Spleen (tissue), 11 donors: ENCODE measurements around the gene NEDD9. TPM values are rescaled to one million over a fixed set of nuclear protein-coding genes. Genes with fewer than 3 reads are reported as not detected.

Experiments
- DNase-seq: peaks from one replicate; pipeline ENCODE4 v3.0.0-alpha.2; 2020
- H3K27ac ChIP-seq, 8 donors: fragments of 200-600 bp; sonication (generic) in 7 of 8; 1 replicate in 4 of 8; 2 replicates in 4 of 8; pipeline versions ENCODE4 v1.5.0 to v1.8.0; 2016 to 2021; ENCODE audit warnings: inconsistent platforms in 4 of 8, mild to moderate bottlenecking in 4 of 8, moderate library complexity in 1 of 8
- H3K27me3 ChIP-seq, 7 donors: fragments of 200-600 bp; sonication (generic) in 6 of 7; replicated peaks in 1 of 7; 1 replicate in 4 of 7; 2 replicates in 3 of 7; pipeline versions ENCODE4 v1.5.0 to v1.8.0; 2016 to 2021; ENCODE audit warnings: inconsistent platforms in 3 of 7, mild to moderate bottlenecking in 1 of 7
- H3K36me3 ChIP-seq, 6 donors: fragments of 200-600 bp; sonication (generic) in 5 of 6; 1 replicate in 4 of 6; 2 replicates in 2 of 6; pipeline versions ENCODE4 v1.5.0 to v1.8.0; 2016 to 2021; ENCODE audit warnings: inconsistent platforms in 2 of 6
- H3K4me1 ChIP-seq, 6 donors: fragments of 200-600 bp; sonication (generic) in 5 of 6; 1 replicate in 3 of 6; 2 replicates in 3 of 6; pipeline versions ENCODE4 v1.5.0 to v1.8.0; 2016 to 2021; ENCODE audit warnings: inconsistent platforms in 3 of 6
- H3K4me3 ChIP-seq, 8 donors: fragments of 200-600 bp; sonication (generic) in 7 of 8; 1 replicate in 4 of 8; 2 replicates in 4 of 8; pipeline versions ENCODE4 v1.5.0 to v1.8.0; 2016 to 2021; ENCODE audit warnings: inconsistent platforms in 4 of 8, mild to moderate bottlenecking in 4 of 8, moderate library complexity in 2 of 8
- H3K9me3 ChIP-seq, 8 donors: fragments of 200-600 bp; sonication (generic) in 7 of 8; 1 replicate in 4 of 8; 2 replicates in 4 of 8; pipeline versions ENCODE4 v1.5.0 to v1.8.0; 2016 to 2021; ENCODE audit warnings: inconsistent platforms in 4 of 8
- POLR2A ChIP-seq, 3 donors: fragments of 450-650 bp; IDR thresholded peaks; one replicate each; pipeline ENCODE4 v1.5.1; 2017; ENCODE audit warnings: antibody characterized with exemption in 3 of 3, mild to moderate bottlenecking in 1 of 3
- POLR2AphosphoS5 ChIP-seq, 3 donors: sonication (generic); formaldehyde crosslinking; IDR thresholded peaks; one replicate each; pipeline ENCODE4 v1.5.1; 2017; ENCODE audit warnings: antibody characterized with exemption in 3 of 3
- WGBS, 5 donors: extraction: QIAGEN DNeasy Blood & Tissue Kit in 3 of 5; methylation state at CpG; one replicate each; pipeline versions ENCODE4 v1.1.5 to v1.1.7; 2013 to 2018; 5-methylcytosine and 5-hydroxymethylcytosine counted together
- intact Hi-C: fragments of 100-400 bp; cut with DNase I; formaldehyde crosslinking; loops from one replicate; pipeline ENCODE4 v1.15.0; 2023; ENCODE audit warnings: low total_unique reads
- polyA plus RNA-seq, 3 donors: library from polyadenylated mRNA; stranded (reverse); fragments of 200-250 nt; gene quantifications; one replicate each; pipeline ENCODE4 v1.2.1, GENCODE V29; 2013
- total RNA-seq, 7 donors: library from RNA; depleted of rRNA in 3 of 7; stranded (reverse); fragments of >200 nt in 3 of 7; fragmentation: NEBNext Ultra II Directional in 4 of 7; extraction: Animal tissue kit (Norgen Biotek cat#: 25700) in 4 of 7; gene quantifications; one replicate each; pipeline versions ENCODE4 v1.1.0 to v1.2.1, GENCODE V29; 2016 to 2021
- TF ChIP-seq, protein P1 (sequence below), 11 experiments: fragments of 200-600 bp in 7 of 11; fragments of 450-650 bp in 4 of 11; sonication (generic) in 4 of 11; IDR thresholded peaks in 8 of 11; conservative IDR thresholded peaks in 3 of 11; 1 replicate in 7 of 11; 2 replicates in 4 of 11; pipeline versions ENCODE4 v1.4.0 to v1.8.0; 2016 to 2021; ENCODE audit warnings: antibody characterized with exemption in 11 of 11, inconsistent platforms in 4 of 11, mild to moderate bottlenecking in 1 of 11
- donor health status: healthy with polysubstance abuse.
- donor health status: DM: no; HTN: no; CAD: no; lungs with moderate emphysema.
- donor health status: DM: no; HTN: no; CAD: no.
- donor health status: Bipolar disorder and iron deficiency.
- donor health status: healthy.
- donor health status: DM: no; HTN: no; CAD: no.
- donor health status: DM: yes; HTN: yes; CAD: no.

Gene NEDD9
- total and polyA plus RNA-seq, 10 donors = 16.1 to 208 (median 115) TPM

DNA sequence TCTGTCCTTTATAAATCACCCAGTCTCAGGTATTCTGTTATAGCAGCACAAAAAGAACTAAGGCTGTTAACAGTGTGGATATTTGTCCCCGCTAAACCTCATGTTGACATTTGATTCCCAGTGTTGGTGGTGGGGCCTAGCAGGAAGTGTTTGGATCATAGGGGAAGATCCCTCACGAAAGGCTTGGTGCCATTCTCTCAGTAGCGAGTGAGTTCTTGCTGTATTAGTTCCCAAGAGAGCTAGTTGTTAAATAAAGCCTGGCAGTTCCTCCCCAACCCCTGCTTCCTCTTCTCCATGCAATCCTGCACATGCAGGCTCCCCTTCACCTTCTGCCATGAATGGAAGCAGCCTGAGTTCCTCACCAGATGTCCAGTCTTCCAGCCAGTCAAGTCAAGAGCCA is 91.2 kb downstream of the NEDD9 start:
- no peaks in the 10 kb centered on the region for H3K27me3 ChIP-seq
- peaks cover 0 to 2% (median 0%) of the 10 kb centered on the region in 6 donors for H3K36me3 ChIP-seq
- intact Hi-C loops = loop anchor here (10.0 kb wide), 1 partner anchor 434 kb away; no protein-coding TSS in a partner anchor
- H3K9me3 ChIP-seq = no peaks in the 10 kb centered on the region
- no peak for DNase-seq
- H3K27ac ChIP-seq = no peak overlapping the region
- WGBS, 5 donors = 70 to 96% (median 76%) methylated on average over 2 to 3 of the region's 3 CpGs
- no peak for TF ChIP-seq POLR2A (IDR thresholded peaks at IDR 0.05)
- TF ChIP-seq, protein P1, sequence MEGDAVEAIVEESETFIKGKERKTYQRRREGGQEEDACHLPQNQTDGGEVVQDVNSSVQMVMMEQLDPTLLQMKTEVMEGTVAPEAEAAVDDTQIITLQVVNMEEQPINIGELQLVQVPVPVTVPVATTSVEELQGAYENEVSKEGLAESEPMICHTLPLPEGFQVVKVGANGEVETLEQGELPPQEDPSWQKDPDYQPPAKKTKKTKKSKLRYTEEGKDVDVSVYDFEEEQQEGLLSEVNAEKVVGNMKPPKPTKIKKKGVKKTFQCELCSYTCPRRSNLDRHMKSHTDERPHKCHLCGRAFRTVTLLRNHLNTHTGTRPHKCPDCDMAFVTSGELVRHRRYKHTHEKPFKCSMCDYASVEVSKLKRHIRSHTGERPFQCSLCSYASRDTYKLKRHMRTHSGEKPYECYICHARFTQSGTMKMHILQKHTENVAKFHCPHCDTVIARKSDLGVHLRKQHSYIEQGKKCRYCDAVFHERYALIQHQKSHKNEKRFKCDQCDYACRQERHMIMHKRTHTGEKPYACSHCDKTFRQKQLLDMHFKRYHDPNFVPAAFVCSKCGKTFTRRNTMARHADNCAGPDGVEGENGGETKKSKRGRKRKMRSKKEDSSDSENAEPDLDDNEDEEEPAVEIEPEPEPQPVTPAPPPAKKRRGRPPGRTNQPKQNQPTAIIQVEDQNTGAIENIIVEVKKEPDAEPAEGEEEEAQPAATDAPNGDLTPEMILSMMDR (IDR thresholded peaks at IDR 0.05 in 8 of 11, conservative IDR thresholded peaks at IDR 0.05 in 3 of 11) = no peak
- no peak for TF ChIP-seq POLR2AphosphoS5 (IDR thresholded peaks at IDR 0.05)
- H3K4me3 ChIP-seq = no peak overlapping the region
- H3K4me1 ChIP-seq = peaks cover 0 to 24% (median 5%) of the 10 kb centered on the region in 6 donors

DNA sequence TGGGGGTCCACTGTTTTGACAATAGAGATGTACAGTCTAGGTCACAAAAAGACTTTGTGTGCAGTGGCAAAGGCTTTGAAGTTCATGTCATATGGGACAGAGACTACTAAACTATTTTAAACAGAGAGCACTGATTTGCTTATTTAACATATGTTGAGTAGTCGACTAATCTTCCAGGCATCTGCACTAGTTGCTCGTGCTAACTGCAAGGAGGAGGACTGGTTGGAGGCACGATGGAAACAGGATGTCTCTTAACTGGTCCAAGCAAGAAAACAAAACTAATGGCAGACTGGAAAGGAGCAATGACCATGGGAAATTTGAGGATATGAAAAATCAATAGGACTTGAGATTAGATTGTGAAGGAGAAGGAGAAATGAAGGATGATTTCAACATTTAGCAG is 92.4 kb downstream of the NEDD9 start:
- DNase-seq = no peak
- no peak overlapping the region for H3K27ac ChIP-seq
- peaks cover 0 to 15% (median 6%) of the 10 kb centered on the region in 6 donors for H3K36me3 ChIP-seq
- intact Hi-C loops = loop anchor here (10.0 kb wide), 1 partner anchor 435 kb away; no protein-coding TSS in a partner anchor
- peaks cover 0 to 24% (median 5%) of the 10 kb centered on the region in 6 donors for H3K4me1 ChIP-seq
- no peaks in the 10 kb centered on the region for H3K27me3 ChIP-seq
- 72 to 91% (median 84%) methylated on average over 3 of the region's 3 CpGs for WGBS, 5 donors
- TF ChIP-seq, protein P1 (IDR thresholded peaks at IDR 0.05 in 8 of 11, conservative IDR thresholded peaks at IDR 0.05 in 3 of 11) = no peak
- TF ChIP-seq POLR2AphosphoS5 (IDR thresholded peaks at IDR 0.05) (no peak), POLR2A (IDR thresholded peaks at IDR 0.05) (no peak)
- H3K4me3 ChIP-seq = no peak overlapping the region
- H3K9me3 ChIP-seq = no peaks in the 10 kb centered on the region

DNA sequence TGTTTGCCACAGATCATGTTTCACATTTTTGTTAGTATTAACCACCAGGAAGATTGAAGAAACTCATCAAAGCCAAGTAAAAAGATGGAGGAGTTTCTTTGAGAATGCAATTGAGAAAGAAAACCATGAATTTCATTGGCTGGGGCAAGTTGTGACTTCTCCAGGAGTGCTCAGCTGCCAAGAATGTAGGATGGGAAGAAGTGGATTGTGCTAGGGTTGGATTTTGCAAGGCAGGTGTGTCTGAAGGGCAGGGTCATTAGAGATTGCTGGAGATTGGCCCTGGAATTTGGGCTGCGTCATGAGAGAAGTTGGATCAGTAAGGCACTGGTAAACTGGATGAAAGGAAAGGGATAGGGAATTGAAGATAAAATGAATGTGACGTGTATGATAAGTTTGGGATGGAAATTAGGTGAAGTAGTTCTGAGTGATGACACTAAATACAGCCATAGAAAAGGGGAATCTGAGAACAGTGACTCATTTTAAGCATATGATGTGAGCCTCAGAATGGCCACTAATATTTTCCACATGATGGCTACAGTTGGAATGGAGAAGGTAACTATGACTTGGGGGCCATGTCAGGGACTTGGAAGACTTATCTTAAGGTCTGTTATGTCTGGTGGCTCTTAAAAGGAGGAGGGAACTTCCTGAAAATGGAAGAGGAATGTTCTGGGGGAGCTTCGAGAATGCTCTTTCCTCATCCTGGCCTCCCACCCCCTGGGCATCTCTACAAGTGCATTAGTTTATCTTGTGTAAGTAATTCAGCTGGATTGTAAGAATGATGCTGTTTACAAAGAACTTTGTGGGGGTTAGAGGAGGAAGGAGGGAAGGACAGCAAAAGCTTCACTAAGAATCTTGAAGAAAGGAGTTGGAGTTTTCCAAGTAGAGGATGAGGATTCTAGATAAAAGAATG is 93.2 kb downstream of the NEDD9 start:
- Histone ChIP-seq H3K9me3 (no peaks in the 10 kb centered on the region), H3K4me3 (no peak overlapping the region), H3K27ac (no peak overlapping the region), H3K36me3 (peaks cover 0 to 22% (median 10%) of the 10 kb centered on the region in 6 donors), H3K4me1 (peaks cover 0 to 20% (median 2%) of the 10 kb centered on the region in 6 donors), H3K27me3 (no peaks in the 10 kb centered on the region)
- no peak for DNase-seq
- intact Hi-C loops = no loop called here
- TF ChIP-seq POLR2AphosphoS5 (IDR thresholded peaks at IDR 0.05) = no peak
- TF ChIP-seq POLR2A (IDR thresholded peaks at IDR 0.05) = no peak
- TF ChIP-seq, protein P1 (IDR thresholded peaks at IDR 0.05 in 8 of 11, conservative IDR thresholded peaks at IDR 0.05 in 3 of 11) = no peak
- 80 to 86% (median 82%) methylated on average over 3 of the region's 3 CpGs for WGBS, 5 donors

DNA sequence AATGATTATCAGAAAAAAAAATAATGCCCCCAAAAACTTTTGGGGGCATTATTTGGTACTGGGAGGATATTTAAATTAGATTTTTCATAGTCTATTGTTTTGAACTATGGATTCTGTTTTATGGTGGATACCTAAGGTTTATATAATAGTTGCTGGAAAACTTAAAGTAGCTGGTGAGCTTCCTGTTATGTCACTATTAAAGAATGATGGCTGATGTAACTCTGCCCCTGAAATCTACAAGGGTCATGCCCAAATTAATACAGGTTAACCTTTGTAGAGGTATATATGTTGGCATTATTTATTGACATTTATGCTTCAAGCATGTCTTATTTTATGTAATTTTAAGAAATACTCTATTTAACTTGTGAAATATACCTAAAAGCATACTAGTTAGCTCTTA is 95.7 kb downstream of the NEDD9 start:
- TF ChIP-seq, protein P1 (IDR thresholded peaks at IDR 0.05 in 8 of 11, conservative IDR thresholded peaks at IDR 0.05 in 3 of 11) = no peak
- TF ChIP-seq POLR2AphosphoS5 (IDR thresholded peaks at IDR 0.05) (no peak), POLR2A (IDR thresholded peaks at IDR 0.05) (no peak)
- intact Hi-C loops = no loop called here
- Histone ChIP-seq H3K4me1 (no peaks in the 10 kb centered on the region), H3K9me3 (no peaks in the 10 kb centered on the region), H3K36me3 (peaks cover 0 to 23% (median 10%) of the 10 kb centered on the region in 6 donors), H3K27me3 (no peaks in the 10 kb centered on the region), H3K27ac (no peak overlapping the region), H3K4me3 (no peak overlapping the region)
- no peak for DNase-seq
